HG03442 (cell line): Measurements from ENCODE around the gene AFF3.

Source experiments
- ATAC-seq: cut with Tn5 transposase; IDR thresholded peaks from one replicate; pipeline ENCODE4 v1.9.1; 2021; ENCODE audit warnings: mild to moderate bottlenecking, moderate library complexity; ENCODE audit not compliant: unreplicated experiment

AFF3 gene

DNA sequence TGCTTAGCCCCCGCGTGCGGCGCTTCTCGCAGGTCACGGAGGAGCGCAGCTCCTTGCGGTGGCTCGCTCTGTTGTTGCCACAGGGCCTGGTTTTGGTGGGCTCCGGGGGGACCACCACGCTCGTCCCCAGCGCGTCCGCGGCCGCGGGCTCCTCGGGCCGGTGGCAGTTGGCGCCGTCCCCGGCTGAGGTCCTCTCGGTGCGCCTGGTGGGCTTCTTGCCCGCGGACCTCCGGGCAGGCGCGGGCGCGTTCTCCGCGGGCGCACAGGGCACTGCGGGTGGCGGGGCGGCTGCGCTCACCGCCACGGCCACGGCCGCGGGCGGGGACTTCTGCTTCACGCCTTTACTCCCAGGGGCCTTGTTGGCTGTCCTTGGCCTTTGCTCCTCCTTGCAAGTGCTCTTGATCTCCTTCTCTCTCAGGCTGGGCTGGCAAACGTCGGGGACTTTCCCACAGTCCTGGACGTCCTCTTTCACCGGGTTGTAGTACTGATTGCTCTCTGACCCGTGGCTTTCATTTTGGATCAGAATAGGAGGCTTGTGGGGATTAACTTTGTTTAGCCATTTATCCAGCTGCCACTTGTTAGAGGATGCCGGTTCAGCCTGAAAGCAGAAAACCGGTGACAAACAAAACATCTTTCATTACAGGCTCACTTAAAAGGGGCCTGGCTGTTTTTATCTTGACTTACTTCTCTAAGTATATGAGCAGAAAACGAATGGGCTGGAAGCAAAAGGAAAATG lies 548.5 kb downstream of the AFF3 start:
- ATAC-seq, result no peak

GRCh38 chr2:99576775-99577174 lies 565.6 kb downstream of the AFF3 start:
- ATAC-seq, result no peak

DNA sequence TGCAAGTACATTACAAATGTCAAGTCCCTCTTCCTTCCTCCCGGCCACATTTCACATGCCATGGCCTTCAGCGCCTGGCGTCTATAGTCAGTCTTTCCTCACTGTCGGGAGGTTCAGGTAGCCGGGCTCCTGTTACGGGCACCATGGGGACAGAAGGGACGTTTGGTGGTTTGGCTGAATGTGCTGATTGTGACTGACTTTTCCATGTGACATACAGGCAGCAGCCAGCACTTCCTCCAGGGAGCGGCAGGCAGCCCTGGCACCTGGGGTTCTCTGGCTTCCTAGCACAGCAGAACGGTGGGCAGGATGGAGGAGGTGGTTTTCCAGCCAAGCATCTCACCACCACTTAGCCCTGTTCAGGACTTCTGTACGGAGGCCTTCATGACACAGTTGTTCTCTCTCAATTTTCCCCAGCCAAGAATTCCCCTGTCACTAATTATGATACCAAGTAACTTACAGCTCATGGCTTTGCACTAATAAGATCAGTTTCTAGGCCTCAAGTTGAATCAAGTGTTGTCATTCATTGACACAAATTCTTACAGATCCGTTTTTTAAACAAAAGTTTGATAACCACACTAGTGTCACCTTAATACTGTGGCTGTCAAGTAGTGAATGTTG lies 568.6 kb downstream of the AFF3 start:
- no peak for ATAC-seq

DNA sequence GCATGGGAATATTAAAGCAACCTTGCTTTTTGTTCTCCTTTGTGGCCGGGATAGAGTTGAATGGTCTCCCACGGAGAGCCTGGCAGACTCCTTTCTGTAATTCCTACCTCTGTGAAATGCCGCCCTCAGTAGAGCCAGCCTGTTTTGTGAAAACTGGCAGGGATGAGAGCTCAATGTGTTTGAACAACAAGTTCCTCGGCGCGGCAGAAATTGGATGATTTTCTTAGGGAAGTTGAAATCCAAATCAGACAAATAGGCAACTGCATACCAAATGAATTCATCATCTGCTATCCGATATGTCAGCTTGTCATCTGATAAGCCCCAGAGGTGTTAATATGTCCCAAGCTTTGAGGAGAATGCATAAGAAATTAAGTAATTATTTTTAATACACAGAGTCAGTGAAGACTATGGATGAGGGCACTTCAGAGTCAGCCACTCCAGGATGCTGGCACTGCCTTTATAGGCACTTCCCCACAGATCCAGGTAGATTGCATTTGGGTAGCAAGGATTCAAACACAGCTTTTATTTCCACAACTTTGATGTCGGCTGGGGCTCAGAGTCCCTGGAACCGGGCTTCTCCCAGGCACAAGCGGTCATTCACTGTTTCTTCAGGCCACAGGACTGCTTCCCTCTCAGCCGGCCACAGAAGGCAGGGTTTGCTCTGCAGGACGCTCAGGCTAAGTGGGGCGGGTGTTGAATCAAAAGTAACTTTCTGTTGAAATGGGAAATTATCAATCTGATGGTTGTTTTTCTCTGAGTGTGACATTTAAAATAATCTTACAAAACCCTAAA lies 569.8 kb downstream of the AFF3 start:
- no peak for ATAC-seq

- no peak for ATAC-seq
Observed at GRCh38 chr2:99571954-99572353, 570.4 kb downstream of the AFF3 start.

DNA sequence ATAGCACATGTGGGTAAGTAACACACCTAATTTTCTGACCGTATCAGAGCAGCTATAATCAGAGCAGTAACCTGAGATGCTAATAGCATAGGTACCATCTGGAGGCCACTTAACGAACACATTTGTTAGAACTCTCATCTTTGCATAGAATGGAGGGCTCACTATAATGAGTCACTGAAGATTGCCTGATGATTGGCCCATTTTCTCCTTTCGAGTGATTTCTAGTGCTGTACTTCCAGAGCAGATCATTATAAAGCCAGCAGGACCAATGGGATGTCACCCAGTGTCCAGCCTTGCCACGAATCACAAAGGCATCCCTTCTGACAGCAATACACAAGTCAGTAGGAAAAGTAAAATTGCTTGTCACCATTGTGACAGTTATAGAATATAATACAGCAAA lies 570.9 kb downstream of the AFF3 start:
- no peak for ATAC-seq

DNA sequence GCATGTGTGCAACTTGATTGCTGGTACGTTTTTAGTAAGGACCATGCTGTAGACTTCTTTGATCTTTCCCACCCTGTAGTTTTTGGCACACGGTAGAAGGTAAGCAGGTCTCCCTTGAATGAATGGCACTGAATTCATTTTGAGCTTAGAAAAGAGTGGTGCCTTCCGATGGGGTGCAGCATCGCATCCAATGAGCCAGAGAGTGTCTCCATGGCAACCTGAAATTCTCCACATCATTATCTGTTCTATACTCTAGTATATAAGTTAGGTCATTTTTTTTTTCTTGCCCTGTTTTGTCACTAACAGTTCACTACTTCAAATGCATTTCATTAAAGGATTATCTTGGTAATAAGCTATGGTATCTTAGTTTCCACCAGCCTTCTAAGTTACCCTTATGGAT lies 571.4 kb downstream of the AFF3 start:
- no peak for ATAC-seq

DNA sequence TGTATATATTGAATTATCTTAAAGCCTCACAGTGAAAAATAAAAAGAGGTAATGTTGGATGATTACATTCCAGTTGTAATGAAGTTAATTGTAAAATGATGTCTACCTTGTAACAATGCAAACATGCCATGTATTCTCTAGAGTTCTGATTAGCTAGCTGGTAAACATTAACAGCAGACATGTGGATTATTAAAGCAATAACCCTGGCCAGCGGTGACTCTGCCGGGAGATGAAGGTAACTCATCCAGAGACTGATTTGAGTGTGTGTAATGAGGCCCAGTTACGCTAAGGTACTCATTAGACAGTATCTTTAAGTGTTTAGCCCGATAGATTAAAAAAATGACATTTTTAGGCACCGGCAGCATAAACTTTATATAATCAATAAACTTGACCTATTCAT lies 573.0 kb downstream of the AFF3 start:
- ATAC-seq, result no peak

GRCh38 chr2:99565227-99565626 lies 577.2 kb downstream of the AFF3 start:
- no peak for ATAC-seq

- ATAC-seq, result no peak
Observed at GRCh38 chr2:99562516-99562915, 579.9 kb downstream of the AFF3 start.

GRCh38 chr2:99561804-99562203 lies 580.6 kb downstream of the AFF3 start:
- ATAC-seq, result no peak

DNA sequence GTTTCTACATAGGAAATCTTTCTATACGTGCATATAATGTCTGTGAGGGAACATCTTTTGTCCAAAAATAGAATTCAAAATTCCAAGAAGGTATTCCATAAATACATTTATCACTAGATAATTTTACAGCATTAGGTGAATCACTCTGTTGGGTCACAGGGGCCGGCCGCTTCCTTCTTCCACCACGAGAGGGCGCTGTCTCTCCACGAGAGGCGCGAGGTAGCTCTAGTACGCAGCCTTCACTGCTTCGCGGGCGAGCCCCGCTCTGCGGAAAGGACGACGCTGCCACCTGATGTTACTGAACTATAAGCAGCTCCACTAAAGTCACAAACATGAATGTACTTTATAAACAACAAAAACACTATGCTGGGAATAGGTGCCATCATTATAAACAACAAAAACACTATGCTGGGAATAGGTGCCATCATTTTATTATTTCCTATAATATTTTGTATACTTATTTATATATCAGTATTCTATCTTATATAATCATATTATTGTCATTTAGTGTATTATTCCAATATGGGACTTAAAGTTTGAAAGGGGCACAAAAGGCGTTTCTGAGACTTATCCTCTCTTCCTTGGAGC lies 583.2 kb downstream of the AFF3 start:
- ATAC-seq, result peak; percentile 71

DNA sequence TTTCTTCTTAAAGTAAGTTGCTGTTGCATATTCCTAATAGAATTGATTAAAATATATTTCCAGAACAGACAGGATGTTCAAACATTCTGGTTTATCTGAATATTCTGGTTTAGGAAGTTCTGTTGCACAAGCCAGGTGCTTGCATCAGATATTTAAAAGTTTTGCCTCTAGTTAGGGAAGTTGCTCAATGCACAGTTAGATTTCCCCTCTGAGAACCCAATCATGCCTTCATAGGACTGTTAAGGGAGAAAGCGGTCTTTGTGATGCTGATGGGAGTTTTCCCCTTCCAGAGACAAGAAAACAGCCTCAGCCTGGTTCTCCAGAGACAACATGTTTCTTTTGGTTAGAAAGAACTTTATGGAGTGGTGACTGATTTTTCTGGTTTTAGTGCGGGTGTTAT lies 587.0 kb downstream of the AFF3 start:
- no peak for ATAC-seq

DNA sequence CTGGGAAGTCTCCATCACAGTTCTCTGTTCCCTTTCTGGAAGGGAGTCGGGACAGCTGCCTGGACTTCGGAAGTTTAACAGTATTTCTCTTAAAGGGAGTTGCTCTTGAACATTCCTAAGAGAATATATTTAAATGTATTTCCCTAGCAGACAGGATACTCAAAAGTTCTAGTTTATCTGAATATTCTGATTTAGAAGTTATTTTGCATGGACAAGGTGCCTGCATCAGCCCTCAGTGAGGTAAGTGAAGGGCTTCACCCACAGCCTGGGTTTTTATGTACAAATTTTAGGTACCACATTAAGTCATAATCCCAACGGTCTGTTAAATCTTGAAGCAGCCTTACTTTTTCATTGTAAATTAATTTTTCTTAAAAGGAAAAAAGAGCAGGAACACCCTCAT lies 587.5 kb downstream of the AFF3 start:
- ATAC-seq, result no peak

- ATAC-seq, result no peak
Observed at GRCh38 chr2:99554238-99554637, 588.2 kb downstream of the AFF3 start.

GRCh38 chr2:99552529-99552928 lies 589.9 kb downstream of the AFF3 start:
- ATAC-seq, result no peak

- ATAC-seq, result no peak
Observed at GRCh38 chr2:99550368-99550767, 592.0 kb downstream of the AFF3 start.

GRCh38 chr2:99545604-99546003 lies 596.8 kb downstream of the AFF3 start:
- no peak for ATAC-seq

DNA sequence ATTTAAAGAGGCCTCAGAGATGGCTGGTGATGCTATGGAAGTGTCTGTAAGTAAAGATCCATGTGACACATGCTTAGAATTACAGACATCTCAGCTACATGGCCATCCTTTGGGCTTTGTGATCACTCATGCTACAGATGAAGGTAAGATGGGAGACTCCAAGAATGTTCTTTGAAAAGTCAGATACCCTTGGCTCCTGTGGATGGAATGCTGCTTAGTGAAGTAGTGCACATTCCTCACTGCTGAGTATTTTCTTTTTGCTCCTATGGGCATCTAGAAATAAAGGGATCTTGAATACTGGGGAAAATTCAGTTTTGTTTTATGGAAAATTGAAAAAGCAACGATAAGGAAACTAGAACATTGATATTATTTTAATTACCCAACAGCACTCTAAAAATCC lies 597.3 kb downstream of the AFF3 start:
- ATAC-seq, result no peak

DNA sequence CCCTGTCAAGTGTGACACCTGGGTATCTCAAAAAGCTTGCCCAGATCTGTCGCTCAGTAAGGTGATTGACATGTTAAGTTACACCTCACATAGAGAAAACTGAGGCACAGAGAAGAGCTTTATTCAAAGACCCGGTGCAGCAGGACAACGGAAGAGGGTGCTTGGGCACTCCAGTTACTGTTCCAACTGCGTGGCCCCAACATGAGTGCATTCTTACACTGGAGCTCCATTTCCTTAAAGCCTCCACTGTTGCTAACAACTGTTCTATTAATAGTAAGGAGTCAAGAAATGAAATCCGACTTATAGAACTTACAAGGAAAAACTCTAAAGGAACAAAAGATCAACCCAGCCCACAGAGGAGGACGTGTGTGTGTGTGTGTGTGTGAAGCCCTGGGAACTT lies 597.8 kb downstream of the AFF3 start:
- no peak for ATAC-seq

- no peak for ATAC-seq
Observed at GRCh38 chr2:99543247-99543646, 599.1 kb downstream of the AFF3 start.
